Fibroblast of lung (primary cell): ENCODE measurements around the gene GRID1. TPM values are rescaled to one million over a fixed set of nuclear protein-coding genes. Genes with fewer than 3 reads are reported as not detected.

ENCODE experiments used
- DNase-seq, 2 donors: peaks; one replicate each; pipeline versions ENCODE4 v3.0.0 to v3.0.0-alpha.2; 2010; ENCODE audit warnings: low read depth in 2 of 2
- H2AFZ ChIP-seq: 2 replicates; pipeline ENCODE4 v1.5.1; 2012; ENCODE audit warnings: low read length, control low read depth, inconsistent platforms
- H3K27ac ChIP-seq: 2 replicates; pipeline ENCODE4 v1.5.1; 2011; ENCODE audit warnings: low read length, control low read depth; ENCODE audit not compliant: insufficient read depth
- H3K27me3 ChIP-seq: 2 replicates; pipeline ENCODE4 v1.5.1; 2011; ENCODE audit warnings: mild to moderate bottlenecking, low read length; ENCODE audit not compliant: control insufficient read depth, insufficient read depth
- H3K36me3 ChIP-seq: 2 replicates; pipeline ENCODE4 v1.5.1; 2011; ENCODE audit warnings: low read length; ENCODE audit not compliant: control insufficient read depth, insufficient read depth
- H3K4me1 ChIP-seq: 2 replicates; pipeline ENCODE4 v1.5.1; 2011; ENCODE audit warnings: low read length; ENCODE audit not compliant: control insufficient read depth, insufficient read depth; ENCODE audit errors: extremely low read depth
- H3K4me2 ChIP-seq: 2 replicates; pipeline ENCODE4 v1.5.1; 2011; ENCODE audit warnings: low read length, control low read depth; ENCODE audit not compliant: insufficient read depth; ENCODE audit errors: extremely low read depth
- H3K4me3 ChIP-seq, 4 experiments: fragments of 200-600 bp in 1 of 4; sonication (generic) in 1 of 4; replicated peaks in 1 of 4; 2 replicates each; pipeline ENCODE4 v1.5.1; 2011 to 2016; ENCODE audit warnings: low read length in 4 of 4, low read depth in 3 of 4, mild to moderate bottlenecking in 3 of 4, control low read depth in 2 of 4, inconsistent platforms in 1 of 4, mixed read lengths in 1 of 4; ENCODE audit not compliant: insufficient read depth in 1 of 4; ENCODE audit errors: control extremely low read depth in 1 of 4
- H3K79me2 ChIP-seq: 2 replicates; pipeline ENCODE4 v1.5.1; 2012; ENCODE audit warnings: mild to moderate bottlenecking, low read length, inconsistent platforms; ENCODE audit not compliant: control insufficient read depth, insufficient read depth
- H3K9ac ChIP-seq: 2 replicates; pipeline ENCODE4 v1.5.1; 2011; ENCODE audit warnings: mild to moderate bottlenecking, low read length, control low read depth; ENCODE audit not compliant: insufficient read depth
- H3K9me3 ChIP-seq: 2 replicates; pipeline ENCODE4 v1.5.1; 2012; ENCODE audit warnings: low read depth, low read length; ENCODE audit not compliant: control insufficient read depth, insufficient read depth
- H4K20me1 ChIP-seq: 2 replicates; pipeline ENCODE4 v1.5.1; 2011; ENCODE audit warnings: low read length; ENCODE audit not compliant: control insufficient read depth, insufficient read depth; ENCODE audit errors: extremely low read depth
- CTCF ChIP-seq, 2 donors: IDR thresholded peaks in 1 of 2; conservative IDR thresholded peaks in 1 of 2; 1 replicate in 1 of 2; 2 replicates in 1 of 2; pipeline ENCODE4 v1.5.1; 2011 to 2012; ENCODE audit warnings: low read length in 2 of 2, control low read depth in 1 of 2, inconsistent platforms in 1 of 2, low read depth in 1 of 2, mild to moderate bottlenecking in 1 of 2
- EZH2 ChIP-seq: IDR thresholded peaks from 2 replicates; pipeline ENCODE4 v1.5.1; 2012; ENCODE audit warnings: low read length, control low read depth, mild to moderate bottlenecking; ENCODE audit errors: missing control alignments
- polyA plus RNA-seq, 2 donors: library from polyadenylated mRNA; depleted of rRNA in 1 of 2; stranded (reverse) in 1 of 2; unstranded in 1 of 2; fragments of >200 nt; gene quantifications; 2 replicates each; pipeline ENCODE4 v1.2.1, GENCODE V29; 2011 to 2012; ENCODE audit warnings: missing spikeins in 1 of 2
- total RNA-seq: library from RNA; depleted of rRNA; stranded (reverse); fragments of >200 nt; gene quantifications from 2 replicates; pipeline ENCODE4 v1.2.1, GENCODE V29; 2014

GRID1 gene
- total and polyA plus RNA-seq, 2 donors (not counting 1 experiment from before 2014, with no cell fraction given): 0.03 to 0.33 TPM

GRCh38 chr10:85603151-85603940, 763.2 kb downstream of the GRID1 start:
- TF ChIP-seq EZH2 (no peak), CTCF (conservative IDR thresholded peaks at IDR 0.05 in 1 of 2, IDR thresholded peaks at IDR 0.05 in 1 of 2; ENCODE audit: low read depth in 1 of 2, low read length in 2 of 2) (no peak)
- no peak overlapping the region for H2AFZ ChIP-seq

GRCh38 chr10:85602713-85603112, 763.9 kb downstream of the GRID1 start:
- TF ChIP-seq EZH2 (no peak), CTCF (conservative IDR thresholded peaks at IDR 0.05 in 1 of 2, IDR thresholded peaks at IDR 0.05 in 1 of 2; ENCODE audit: low read depth in 1 of 2, low read length in 2 of 2) (no peak)
- Histone ChIP-seq H3K27ac (no peak overlapping the region), H3K9me3 (no peaks in the 10 kb centered on the region), H3K9ac (no peak overlapping the region), H4K20me1 (no peaks in the 10 kb centered on the region), H3K4me3 (no peak overlapping the region), H3K36me3 (no peaks in the 10 kb centered on the region), H3K27me3 (no peaks in the 10 kb centered on the region), H3K79me2 (no peaks in the 10 kb centered on the region), H3K4me1 (no peaks in the 10 kb centered on the region), H2AFZ (no peak overlapping the region), H3K4me2 (no peak overlapping the region)
- no peak for DNase-seq

More at GRCh38 chr10:85603151-85603940, 763.2 kb downstream of the GRID1 start:
- Histone ChIP-seq H3K9ac (no peak overlapping the region), H3K4me1 (no peaks in the 10 kb centered on the region), H4K20me1 (no peaks in the 10 kb centered on the region), H3K9me3 (no peaks in the 10 kb centered on the region), H3K4me3 (no peak overlapping the region), H3K79me2 (no peaks in the 10 kb centered on the region), H3K4me2 (no peak overlapping the region), H3K27me3 (no peaks in the 10 kb centered on the region), H3K36me3 (no peaks in the 10 kb centered on the region), H3K27ac (no peak overlapping the region)
- no peak for DNase-seq

- Histone ChIP-seq H3K79me2 (no peaks in the 10 kb centered on the region), H3K27me3 (no peaks in the 10 kb centered on the region), H3K9me3 (no peaks in the 10 kb centered on the region), H4K20me1 (no peaks in the 10 kb centered on the region), H3K27ac (no peak overlapping the region), H3K36me3 (no peaks in the 10 kb centered on the region), H3K4me2 (no peak overlapping the region), H3K4me3 (no peak overlapping the region), H2AFZ (no peak overlapping the region), H3K9ac (no peak overlapping the region), H3K4me1 (no peaks in the 10 kb centered on the region)
- DNase-seq: no peak
- TF ChIP-seq EZH2 (no peak), CTCF (conservative IDR thresholded peaks at IDR 0.05 in 1 of 2, IDR thresholded peaks at IDR 0.05 in 1 of 2; ENCODE audit: low read depth in 1 of 2, low read length in 2 of 2) (no peak)
Observed at GRCh38 chr10:85602306-85602705, 764.3 kb downstream of the GRID1 start.
